Ascending aorta (tissue), 2 donors: ENCODE results near the gene S100G. TPM values are rescaled to one million over a fixed set of nuclear protein-coding genes. Genes with fewer than 3 reads are reported as not detected.
"Not testable (repeated sequence)": the region's sequence is repeated elsewhere in the genome, so short reads cannot be mapped to it uniquely, and the experiment has no call there.

ENCODE experiments used
- DNase-seq, 2 donors: peaks; one replicate each; pipeline ENCODE4 v3.0.0-alpha.2; 2019; ENCODE audit warnings: low spot score in 2 of 2
- H3K27ac ChIP-seq, 2 donors: fragments of 200-600 bp; sonication (generic); one replicate each; pipeline ENCODE4 v1.5.1; 2016 to 2017; ENCODE audit warnings: mild to moderate bottlenecking in 1 of 2
- H3K27me3 ChIP-seq: fragments of 200-600 bp; sonication (generic); one replicate; pipeline ENCODE4 v1.5.1; 2017
- H3K36me3 ChIP-seq, 2 donors: fragments of 200-600 bp; sonication (generic); one replicate each; pipeline ENCODE4 v1.5.1; 2016
- H3K4me1 ChIP-seq, 2 donors: fragments of 200-600 bp; sonication (generic); one replicate each; pipeline ENCODE4 v1.5.1; 2016 to 2017; ENCODE audit warnings: mild to moderate bottlenecking in 1 of 2
- H3K4me3 ChIP-seq, 2 donors: fragments of 200-600 bp; sonication (generic); one replicate each; pipeline ENCODE4 v1.5.1; 2016 to 2017; ENCODE audit warnings: mild to moderate bottlenecking in 1 of 2
- H3K9me3 ChIP-seq, 2 donors: fragments of 200-600 bp; sonication (generic); one replicate each; pipeline ENCODE4 v1.5.1; 2016
- CTCF ChIP-seq, 3 experiments: fragments of 200-600 bp in 2 of 3; fragments of 450-650 bp in 1 of 3; sonication (generic) in 2 of 3; IDR thresholded peaks; one replicate each; pipeline ENCODE4 v1.5.1; 2016 to 2019; ENCODE audit warnings: antibody characterized with exemption in 3 of 3, mild to moderate bottlenecking in 1 of 3, moderate library complexity in 1 of 3
- intact Hi-C: fragments of 100-400 bp; cut with DNase I; formaldehyde crosslinking; loops from one replicate; pipeline ENCODE4 v1.15.1; 2023
- total RNA-seq: library from RNA; depleted of rRNA; stranded (reverse); fragments of >200 nt; gene quantifications from one replicate; pipeline ENCODE4 v1.1.0, GENCODE V29; 2016

S100G gene
- total RNA-seq, 1 donor from 2014 or later: not detected

GRCh38 chrX:16610121-16610621 is 39.8 kb upstream of the S100G start:
- no peaks in the 10 kb centered on the region for H3K27me3 ChIP-seq
- DNase-seq: no peak
- H3K4me1 ChIP-seq: no peaks in the 10 kb centered on the region
- no peaks in the 10 kb centered on the region for H3K9me3 ChIP-seq
- no peak overlapping the region for H3K4me3 ChIP-seq
- intact Hi-C loops: no loop called here
- H3K36me3 ChIP-seq: peaks cover 0 to 8% of the 10 kb centered on the region in 2 donors
- TF ChIP-seq CTCF (IDR thresholded peaks at IDR 0.05): no peak
- H3K27ac ChIP-seq: no peak overlapping the region

GRCh38 chrX:16610654-16611053 is 39.3 kb upstream of the S100G start:
- H3K4me1 ChIP-seq, intact Hi-C loops, H3K9me3 ChIP-seq, H3K27me3 ChIP-seq, H3K27ac ChIP-seq, H3K36me3 ChIP-seq, H3K4me3 ChIP-seq, DNase-seq: not testable (repeated sequence)

GRCh38 chrX:16612257-16612897 is 37.6 kb upstream of the S100G start:
- Histone ChIP-seq H3K27me3 (no peaks in the 10 kb centered on the region), H3K4me3 (no peak overlapping the region), H3K36me3 (peaks cover 2 to 5% of the 10 kb centered on the region in 2 donors), H3K27ac (no peak overlapping the region), H3K9me3 (no peaks in the 10 kb centered on the region), H3K4me1 (no peaks in the 10 kb centered on the region)
- intact Hi-C loops: no loop called here
- no peak for DNase-seq
- TF ChIP-seq CTCF (IDR thresholded peaks at IDR 0.05): no peak

- peaks cover 5% of the 10 kb centered on the region in 2 donors for H3K36me3 ChIP-seq
- TF ChIP-seq CTCF (IDR thresholded peaks at IDR 0.05): no peak
- intact Hi-C loops: no loop called here
- no peak for DNase-seq
- H3K9me3 ChIP-seq: no peaks in the 10 kb centered on the region
- no peaks in the 10 kb centered on the region for H3K27me3 ChIP-seq
- no peak overlapping the region for H3K27ac ChIP-seq
- no peaks in the 10 kb centered on the region for H3K4me1 ChIP-seq
- H3K4me3 ChIP-seq: no peak overlapping the region
These were observed 32.6 kb upstream of the S100G start for GRCh38 chrX:16617382-16617781.

- peaks cover 5% of the 10 kb centered on the region in 2 donors for H3K36me3 ChIP-seq
- intact Hi-C loops: no loop called here
- TF ChIP-seq CTCF (IDR thresholded peaks at IDR 0.05): no peak
- H3K27me3 ChIP-seq: no peaks in the 10 kb centered on the region
- no peaks in the 10 kb centered on the region for H3K4me1 ChIP-seq
- H3K4me3 ChIP-seq: no peak overlapping the region
- no peaks in the 10 kb centered on the region for H3K9me3 ChIP-seq
- no peak overlapping the region for H3K27ac ChIP-seq
- DNase-seq: no peak
These were observed 31.5 kb upstream of the S100G start for GRCh38 chrX:16618422-16618821.

GRCh38 chrX:16619024-16619423 is 30.9 kb upstream of the S100G start:
- no peak for DNase-seq
- TF ChIP-seq CTCF (IDR thresholded peaks at IDR 0.05): no peak
- intact Hi-C loops: no loop called here
- peaks cover 5% of the 10 kb centered on the region in 2 donors for H3K36me3 ChIP-seq
- H3K27me3 ChIP-seq: no peaks in the 10 kb centered on the region
- no peaks in the 10 kb centered on the region for H3K4me1 ChIP-seq
- H3K27ac ChIP-seq: no peak overlapping the region
- no peak overlapping the region for H3K4me3 ChIP-seq
- no peaks in the 10 kb centered on the region for H3K9me3 ChIP-seq

GRCh38 chrX:16628511-16628910 is 21.4 kb upstream of the S100G start:
- intact Hi-C loops, H3K27ac ChIP-seq, H3K36me3 ChIP-seq, H3K9me3 ChIP-seq, H3K27me3 ChIP-seq, H3K4me3 ChIP-seq, H3K4me1 ChIP-seq, DNase-seq: not testable (repeated sequence)
